Activated CD4-positive, alpha-beta memory T cell treated with anti-CD3 and anti-CD28 coated beads, Interleukin-2, amount 10 ng/mL, durations not matched to agents 7 days and 5 days (primary cell): ENCODE results near the gene CALN1. TPM values are rescaled to one million over a fixed set of nuclear protein-coding genes. Genes with fewer than 3 reads are reported as not detected.
"Not testable (repeated sequence)": the region's sequence is repeated elsewhere in the genome, so short reads cannot be mapped to it uniquely, and the experiment has no call there.

Source experiments
- CTCF ChIA-PET: fragments of 350-600 bp; sonication (Branson Sonifier 250); formaldehyde crosslinking; loops from one replicate; lab custom pipeline; 2021; ENCODE audit warnings: antibody characterized with exemption, inconsistent platforms; lab: Charles Lee
- POLR2A ChIA-PET: fragments of 350-600 bp; sonication (Branson Sonifier 250); formaldehyde crosslinking; loops from one replicate; lab custom pipeline; 2021; ENCODE audit warnings: antibody characterized with exemption; lab: Charles Lee
- DNase-seq: peaks from one replicate; pipeline ENCODE4 v3.0.0-alpha.2; 2020
- H3K27ac Mint-ChIP-seq: one replicate; pipeline ENCODE4 v1.8.0; 2021; ENCODE audit warnings: mild to moderate bottlenecking, mixed read lengths
- H3K27me3 Mint-ChIP-seq: one replicate; pipeline ENCODE4 v1.8.0; 2021; ENCODE audit warnings: mixed read lengths
- H3K36me3 Mint-ChIP-seq: one replicate; pipeline ENCODE4 v1.8.0; 2021; ENCODE audit warnings: low read depth, mixed read lengths
- H3K4me1 Mint-ChIP-seq: one replicate; pipeline ENCODE4 v1.8.0; 2021; ENCODE audit warnings: mixed read lengths
- H3K4me3 Mint-ChIP-seq: one replicate; pipeline ENCODE4 v1.8.0; 2021; ENCODE audit warnings: mild to moderate bottlenecking, mixed read lengths
- H3K9me3 Mint-ChIP-seq: one replicate; pipeline ENCODE4 v1.8.0; 2021; ENCODE audit warnings: mixed read lengths
- total RNA-seq, 2 experiments: library from RNA; stranded (reverse); gene quantifications; one replicate each; pipeline ENCODE4 v1.2.3, GENCODE V29; 2021

Gene CALN1
- not detected for total RNA-seq

- H3K4me3 Mint-ChIP-seq, H3K36me3 Mint-ChIP-seq, H3K4me1 Mint-ChIP-seq, CTCF ChIA-PET, H3K27me3 Mint-ChIP-seq, DNase-seq, H3K9me3 Mint-ChIP-seq, H3K27ac Mint-ChIP-seq, POLR2A ChIA-PET: not testable (repeated sequence)
Measured at GRCh38 chr7:72412121-72412618, at the start of gene CALN1. Gene CALN1, minus strand, starts transcription at chr7:72412338.

GRCh38 chr7:72453471-72453870 lies 41.3 kb upstream of the CALN1 start:
- H3K4me1 Mint-ChIP-seq: no peaks in the 10 kb centered on the region
- DNase-seq: no peak
- H3K4me3 Mint-ChIP-seq: no peak overlapping the region
- CTCF ChIA-PET: no interaction called here
- no peak overlapping the region for H3K27ac Mint-ChIP-seq
- POLR2A ChIA-PET: no interaction called here
- no peaks in the 10 kb centered on the region for H3K27me3 Mint-ChIP-seq
- H3K9me3 Mint-ChIP-seq: peaks cover 7% of the 10 kb centered on the region
- H3K36me3 Mint-ChIP-seq: no peaks in the 10 kb centered on the region

- H3K27ac Mint-ChIP-seq: no peak overlapping the region
- no peak for DNase-seq
- peaks cover 12% of the 10 kb centered on the region for H3K9me3 Mint-ChIP-seq
- no peaks in the 10 kb centered on the region for H3K4me1 Mint-ChIP-seq
- POLR2A ChIA-PET: no interaction called here
- no peaks in the 10 kb centered on the region for H3K27me3 Mint-ChIP-seq
- no peak overlapping the region for H3K4me3 Mint-ChIP-seq
- CTCF ChIA-PET: no interaction called here
- H3K36me3 Mint-ChIP-seq: no peaks in the 10 kb centered on the region
Measured at GRCh38 chr7:72447465-72448204, 35.5 kb upstream of the CALN1 start.

GRCh38 chr7:72446591-72447462 lies 34.7 kb upstream of the CALN1 start:
- H3K4me1 Mint-ChIP-seq: no peaks in the 10 kb centered on the region
- ChIA-PET CTCF (no interaction called here), POLR2A (no interaction called here)
- no peak overlapping the region for H3K4me3 Mint-ChIP-seq
- no peaks in the 10 kb centered on the region for H3K36me3 Mint-ChIP-seq
- H3K27ac Mint-ChIP-seq: no peak overlapping the region
- no peak for DNase-seq
- no peaks in the 10 kb centered on the region for H3K27me3 Mint-ChIP-seq
- peaks cover 9% of the 10 kb centered on the region for H3K9me3 Mint-ChIP-seq

- no peaks in the 10 kb centered on the region for H3K36me3 Mint-ChIP-seq
- no peaks in the 10 kb centered on the region for H3K27me3 Mint-ChIP-seq
- H3K27ac Mint-ChIP-seq: no peak overlapping the region
- ChIA-PET POLR2A (no interaction called here), CTCF (no interaction called here)
- H3K9me3 Mint-ChIP-seq: peaks cover 9% of the 10 kb centered on the region
- DNase-seq: no peak
- no peak overlapping the region for H3K4me3 Mint-ChIP-seq
- H3K4me1 Mint-ChIP-seq: no peaks in the 10 kb centered on the region
Measured at GRCh38 chr7:72446131-72446530, 34.0 kb upstream of the CALN1 start.

- POLR2A ChIA-PET: no interaction called here
- peaks cover 9% of the 10 kb centered on the region for H3K9me3 Mint-ChIP-seq
- H3K27ac Mint-ChIP-seq: no peak overlapping the region
- DNase-seq: no peak
- H3K27me3 Mint-ChIP-seq: no peaks in the 10 kb centered on the region
- H3K36me3 Mint-ChIP-seq: no peaks in the 10 kb centered on the region
- H3K4me3 Mint-ChIP-seq: no peak overlapping the region
- no peaks in the 10 kb centered on the region for H3K4me1 Mint-ChIP-seq
- CTCF ChIA-PET: no interaction called here
Measured at GRCh38 chr7:72445580-72445979, 33.4 kb upstream of the CALN1 start.

GRCh38 chr7:72445075-72445474 lies 32.9 kb upstream of the CALN1 start:
- no peaks in the 10 kb centered on the region for H3K4me1 Mint-ChIP-seq
- H3K27me3 Mint-ChIP-seq: no peaks in the 10 kb centered on the region
- ChIA-PET CTCF (no interaction called here), POLR2A (no interaction called here)
- DNase-seq: no peak
- H3K9me3 Mint-ChIP-seq: peaks cover 9% of the 10 kb centered on the region
- no peak overlapping the region for H3K4me3 Mint-ChIP-seq
- no peaks in the 10 kb centered on the region for H3K36me3 Mint-ChIP-seq
- no peak overlapping the region for H3K27ac Mint-ChIP-seq

GRCh38 chr7:72444026-72444776 lies 32.1 kb upstream of the CALN1 start:
- H3K27ac Mint-ChIP-seq: no peak overlapping the region
- CTCF ChIA-PET: no interaction called here
- POLR2A ChIA-PET: no interaction called here
- H3K27me3 Mint-ChIP-seq: no peaks in the 10 kb centered on the region
- no peaks in the 10 kb centered on the region for H3K4me1 Mint-ChIP-seq
- no peaks in the 10 kb centered on the region for H3K36me3 Mint-ChIP-seq
- no peak for DNase-seq
- H3K4me3 Mint-ChIP-seq: no peak overlapping the region
- peaks cover 9% of the 10 kb centered on the region for H3K9me3 Mint-ChIP-seq

- Mint-ChIP-seq H3K4me1 (no peaks in the 10 kb centered on the region), H3K27ac (no peak overlapping the region), H3K4me3 (no peak overlapping the region), H3K9me3 (no peaks in the 10 kb centered on the region), H3K36me3 (no peaks in the 10 kb centered on the region), H3K27me3 (no peaks in the 10 kb centered on the region)
- DNase-seq: no peak
- ChIA-PET CTCF (no interaction called here), POLR2A (no interaction called here)
Measured at GRCh38 chr7:72441791-72442190, 29.7 kb upstream of the CALN1 start.

GRCh38 chr7:72438491-72438890 lies 26.4 kb upstream of the CALN1 start:
- Mint-ChIP-seq H3K4me1 (no peaks in the 10 kb centered on the region), H3K4me3 (no peak overlapping the region), H3K27ac (no peak overlapping the region), H3K9me3 (no peaks in the 10 kb centered on the region), H3K27me3 (no peaks in the 10 kb centered on the region), H3K36me3 (no peaks in the 10 kb centered on the region)
- CTCF ChIA-PET: interaction anchor here (0.8 kb wide), 1 partner anchor 9 kb away, joined by 3 read pairs; no protein-coding TSS in a partner anchor
- POLR2A ChIA-PET: no interaction called here
- DNase-seq: no peak

- no peak for DNase-seq
- Mint-ChIP-seq H3K36me3 (no peaks in the 10 kb centered on the region), H3K4me3 (no peak overlapping the region), H3K4me1 (no peaks in the 10 kb centered on the region), H3K27ac (no peak overlapping the region), H3K9me3 (peaks cover 2% of the 10 kb centered on the region), H3K27me3 (no peaks in the 10 kb centered on the region)
- ChIA-PET CTCF (no interaction called here), POLR2A (no interaction called here)
Measured at GRCh38 chr7:72437610-72438009, 25.5 kb upstream of the CALN1 start.

- CTCF ChIA-PET: no interaction called here
- no peak overlapping the region for H3K27ac Mint-ChIP-seq
Measured at GRCh38 chr7:72437061-72437585, 25.0 kb upstream of the CALN1 start.

More at GRCh38 chr7:72437061-72437585, 25.0 kb upstream of the CALN1 start:
- POLR2A ChIA-PET: no interaction called here
- Mint-ChIP-seq H3K9me3 (peaks cover 2% of the 10 kb centered on the region), H3K27me3 (no peaks in the 10 kb centered on the region), H3K36me3 (no peaks in the 10 kb centered on the region), H3K4me1 (no peaks in the 10 kb centered on the region), H3K4me3 (no peak overlapping the region)
- no peak for DNase-seq
